GM23338 (cell line): ENCODE measurements around the gene NTF3. TPM values are rescaled to one million over a fixed set of nuclear protein-coding genes. Genes with fewer than 3 reads are reported as not detected.
A peak's percentile ranks its signal among the peaks of the same experiment; 100 is the strongest.
"Not testable (repeated sequence)": the region's sequence is repeated elsewhere in the genome, so short reads cannot be mapped to it uniquely, and the experiment has no call there.

Source experiments
- ATAC-seq: fragments of 200-7000 bp; cut with Tn5 transposase; 3 replicates; pipeline ENCODE4 v1.9.1; 2020
- DNase-seq: peaks from one replicate; pipeline ENCODE4 v3.0.0-alpha.2; 2015; ENCODE audit warnings: low spot score
- H2AFZ ChIP-seq: fragments of 200-600 bp; sonication (generic); 2 replicates; pipeline ENCODE4 v1.8.0; 2016; ENCODE audit warnings: antibody characterized with exemption, mild to moderate bottlenecking, moderate library complexity
- H3F3A ChIP-seq: fragments of 200-600 bp; sonication (generic); replicated peaks from 2 replicates; pipeline ENCODE4 v1.8.0; 2017; ENCODE audit warnings: antibody characterized with exemption, mixed run types, low read depth
- H3K27ac ChIP-seq: fragments of 200-600 bp; sonication (generic); 2 replicates; pipeline ENCODE4 v1.6.1; 2016; ENCODE audit warnings: low read depth
- H3K27me3 ChIP-seq: fragments of 200-600 bp; sonication (generic); 2 replicates; pipeline ENCODE4 v1.8.0; 2016; ENCODE audit warnings: mild to moderate bottlenecking, mixed run types, moderate library complexity; ENCODE audit not compliant: insufficient read depth
- H3K36me3 ChIP-seq: fragments of 200-600 bp; sonication (generic); 2 replicates; pipeline ENCODE4 v1.8.0; 2016; ENCODE audit warnings: mild to moderate bottlenecking; ENCODE audit not compliant: insufficient read depth
- H3K4me1 ChIP-seq: fragments of 200-600 bp; sonication (generic); 2 replicates; pipeline ENCODE4 v1.8.0; 2016; ENCODE audit warnings: mild to moderate bottlenecking, moderate library complexity; ENCODE audit not compliant: insufficient read depth
- H3K4me2 ChIP-seq: fragments of 200-600 bp; sonication (generic); 2 replicates; pipeline ENCODE4 v1.7.1; 2017; ENCODE audit warnings: mixed run types
- H3K4me3 ChIP-seq: fragments of 200-600 bp; sonication (generic); 2 replicates; pipeline ENCODE4 v1.6.1; 2016; ENCODE audit warnings: mixed run types
- H3K79me2 ChIP-seq: fragments of 200-600 bp; sonication (generic); replicated peaks from 2 replicates; pipeline ENCODE4 v1.8.0; 2017; ENCODE audit warnings: mild to moderate bottlenecking; ENCODE audit not compliant: insufficient read depth
- H3K9me2 ChIP-seq: fragments of 200-600 bp; sonication (generic); 2 replicates; pipeline ENCODE4 v1.8.0; 2017; ENCODE audit not compliant: insufficient read depth
- H4K20me1 ChIP-seq: fragments of 200-600 bp; sonication (generic); replicated peaks from 2 replicates; pipeline ENCODE4 v1.8.0; 2017; ENCODE audit warnings: mild to moderate bottlenecking; ENCODE audit not compliant: insufficient read depth
- H3K27ac Mint-ChIP-seq: 2 replicates; pipeline ENCODE4 v1.8.0; 2020; ENCODE audit warnings: inconsistent platforms, mild to moderate bottlenecking, moderate library complexity, mixed read lengths
- H3K27me3 Mint-ChIP-seq: 3 replicates; pipeline ENCODE4 v1.8.0; 2022; ENCODE audit warnings: low read depth, mild to moderate bottlenecking, moderate library complexity, mixed read lengths, inconsistent platforms; ENCODE audit not compliant: insufficient read depth, poor library complexity
- H3K36me3 Mint-ChIP-seq: 3 replicates; pipeline ENCODE4 v1.8.0; 2021; ENCODE audit warnings: low read depth, mild to moderate bottlenecking, inconsistent platforms, moderate library complexity, mixed read lengths
- H3K4me1 Mint-ChIP-seq: 3 replicates; pipeline ENCODE4 v1.8.0; 2020; ENCODE audit warnings: mild to moderate bottlenecking, inconsistent platforms, mixed read lengths
- H3K4me3 Mint-ChIP-seq: 3 replicates; pipeline ENCODE4 v1.8.0; 2021; ENCODE audit warnings: moderate library complexity, mild to moderate bottlenecking, inconsistent platforms, mixed read lengths
- H3K9me3 Mint-ChIP-seq: 3 replicates; pipeline ENCODE4 v1.8.0; 2020; ENCODE audit warnings: moderate library complexity, mild to moderate bottlenecking, inconsistent platforms, mixed read lengths
- CREB1 ChIP-seq: fragments of 250-450 bp; sonication (Bioruptor Pico); IDR thresholded peaks from 2 replicates; pipeline ENCODE4 v1.5.0; 2020; ENCODE audit warnings: low read depth, mild to moderate bottlenecking, moderate library complexity
- EZH2phosphoT487 ChIP-seq: fragments of 200-600 bp; sonication (generic); IDR thresholded peaks from one replicate; pipeline ENCODE4 v1.8.1; 2018; ENCODE audit warnings: antibody characterized with exemption; ENCODE audit not compliant: unreplicated experiment
- JUNB ChIP-seq: IDR thresholded peaks from one replicate; pipeline ENCODE4 v1.6.1; 2016; ENCODE audit warnings: antibody characterized with exemption; ENCODE audit not compliant: unreplicated experiment
- POLR2AphosphoS5 ChIP-seq: IDR thresholded peaks from 2 replicates; pipeline ENCODE4 v1.6.1; 2016; ENCODE audit warnings: antibody characterized with exemption, low read depth
- STAT1 ChIP-seq: IDR thresholded peaks from one replicate; pipeline ENCODE4 v1.6.1; 2016; ENCODE audit warnings: antibody characterized with exemption; ENCODE audit not compliant: unreplicated experiment
- polyA plus RNA-seq: library from polyadenylated mRNA; unstranded; fragments of >200 nt; fragmentation: Nextera tagmentation; extraction: Ambion mirVana; gene quantifications from 2 replicates; pipeline ENCODE4 v1.2.1, GENCODE V29; 2016
- total RNA-seq: library from RNA; depleted of rRNA; stranded (reverse); fragments of >200 nt; shearing (Covaris generic); gene quantifications from 2 replicates; pipeline ENCODE4 v1.2.3, GENCODE V29; 2014

Gene NTF3
- total and polyA plus RNA-seq, 2 experiments from 2014 or later: 1.2 TPM; not detected in 1

DNA sequence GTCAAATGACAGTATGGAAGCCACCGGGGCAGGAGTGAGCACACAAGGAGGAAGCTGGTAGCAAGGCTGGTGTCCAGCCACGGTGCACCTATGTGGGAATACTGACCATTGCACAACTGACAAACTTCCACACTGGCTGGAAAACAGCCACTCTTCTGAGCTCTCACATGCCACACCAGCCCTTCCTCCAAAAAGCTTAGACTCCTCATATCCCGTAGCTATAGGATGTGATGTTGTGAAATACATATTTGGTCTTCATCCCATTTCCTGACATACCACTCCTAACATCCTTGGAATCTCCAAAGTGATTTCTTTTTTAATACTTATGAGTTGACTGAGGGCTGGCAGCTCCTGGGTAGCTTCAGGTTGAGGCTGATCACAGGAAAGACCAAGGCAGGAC lies 103.6 kb downstream of the NTF3 start:
- DNase-seq: no peak
- no peak overlapping the region for H3K4me2 ChIP-seq
- H3K79me2 ChIP-seq: no peaks in the 10 kb centered on the region
- ATAC-seq: no peak
- no peak overlapping the region for H3K27ac ChIP-seq
- peaks cover 18% of the 10 kb centered on the region for H3K27me3 Mint-ChIP-seq
- no peaks in the 10 kb centered on the region for H3K27me3 ChIP-seq
- no peak overlapping the region for H3K27ac Mint-ChIP-seq
- no peaks in the 10 kb centered on the region; the same call in 1 of the 2 replicates for H3K36me3 ChIP-seq
- no peak overlapping the region for H3K4me3 ChIP-seq
- TF ChIP-seq CREB1 (no peak), JUNB (no peak), EZH2phosphoT487 (no peak), STAT1 (no peak), POLR2AphosphoS5 (no peak)
- H3K9me3 Mint-ChIP-seq: peaks cover 2% of the 10 kb centered on the region; the same call in 2 of the 3 replicates
- H3F3A ChIP-seq: no peaks in the 10 kb centered on the region
- H4K20me1 ChIP-seq: no peaks in the 10 kb centered on the region
- H2AFZ ChIP-seq: no peak overlapping the region
- H3K4me3 Mint-ChIP-seq: no peak overlapping the region
- peaks cover 8% of the 10 kb centered on the region; the same call in 1 of the 2 replicates for H3K4me1 ChIP-seq
- H3K4me1 Mint-ChIP-seq: peaks cover 15% of the 10 kb centered on the region
- H3K9me2 ChIP-seq: peaks cover 26% of the 10 kb centered on the region
- no peaks in the 10 kb centered on the region for H3K36me3 Mint-ChIP-seq

DNA sequence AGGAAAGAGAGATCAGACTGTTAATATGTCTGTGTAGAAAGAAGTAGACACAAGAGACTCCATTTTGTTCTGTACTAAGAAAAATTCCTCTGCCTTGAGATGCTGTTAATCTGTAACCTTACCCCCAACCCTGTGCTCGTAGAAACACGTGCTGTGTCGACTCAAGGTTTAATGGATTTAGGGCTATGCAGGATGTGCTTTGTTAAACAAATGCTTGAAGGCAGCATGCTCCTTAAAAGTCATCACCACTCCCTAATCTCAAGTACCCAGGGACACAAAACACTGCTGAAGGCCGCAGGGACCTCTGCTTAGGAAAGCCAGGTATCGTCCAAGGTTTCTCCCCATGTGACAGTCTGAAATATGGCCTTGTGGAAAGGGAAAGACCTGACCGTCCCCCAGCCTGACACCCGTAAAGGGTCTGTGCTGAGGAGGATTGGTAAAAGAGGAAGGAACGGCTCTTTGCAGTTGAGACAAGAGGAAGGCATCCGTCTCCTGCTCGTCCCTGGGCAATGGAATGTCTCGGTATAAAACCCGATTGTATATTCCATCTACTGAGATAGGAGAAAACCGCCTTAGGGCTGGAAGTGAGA lies 105.2 kb downstream of the NTF3 start:
- not testable (repeated sequence) for H4K20me1 ChIP-seq, H3K9me3 Mint-ChIP-seq, H3K27ac ChIP-seq, H3K4me3 Mint-ChIP-seq, ATAC-seq, H3K36me3 ChIP-seq, H3K4me1 ChIP-seq, H3K36me3 Mint-ChIP-seq, H3K27me3 ChIP-seq, H3K79me2 ChIP-seq, H3F3A ChIP-seq, H3K4me3 ChIP-seq
- peak overlapping the region; percentile 81; the same call in 1 of the 2 replicates for H2AFZ ChIP-seq
- H3K9me2 ChIP-seq: peaks cover 30% of the 10 kb centered on the region
- Mint-ChIP-seq H3K27ac (peak overlapping the region; percentile 28; the same call in 1 of the 2 replicates), H3K4me1 (peaks cover 15% of the 10 kb centered on the region), H3K27me3 (peaks cover 18% of the 10 kb centered on the region)
- DNase-seq: peak; percentile 40
- peak overlapping the region; percentile 46 for H3K4me2 ChIP-seq

- H3K36me3 Mint-ChIP-seq: no peaks in the 10 kb centered on the region
- H3K4me3 Mint-ChIP-seq: no peak overlapping the region
- Histone ChIP-seq H3K9me2 (peaks cover 30% of the 10 kb centered on the region), H3K36me3 (no peaks in the 10 kb centered on the region; the same call in 1 of the 2 replicates), H3K4me2 (peak overlapping the region; percentile 3; the same call in 1 of the 2 replicates), H2AFZ (peak overlapping the region; percentile 66; the same call in 1 of the 2 replicates), H3K27ac (no peak overlapping the region), H3K27me3 (no peaks in the 10 kb centered on the region), H3K79me2 (no peaks in the 10 kb centered on the region), H4K20me1 (no peaks in the 10 kb centered on the region), H3K4me3 (no peak overlapping the region), H3K4me1 (peaks cover 8% of the 10 kb centered on the region; the same call in 1 of the 2 replicates), H3F3A (no peaks in the 10 kb centered on the region)
- H3K27me3 Mint-ChIP-seq: peaks cover 18% of the 10 kb centered on the region
- ATAC-seq: peak; percentile 29; the same call in 2 of the 3 replicates
- H3K27ac Mint-ChIP-seq: no peak overlapping the region
- DNase-seq: no peak
- peaks cover 2% of the 10 kb centered on the region; the same call in 2 of the 3 replicates for H3K9me3 Mint-ChIP-seq
- TF ChIP-seq POLR2AphosphoS5: no peak
- peaks cover 15% of the 10 kb centered on the region for H3K4me1 Mint-ChIP-seq
Measured at GRCh38 chr12:5537771-5538170, 105.9 kb downstream of the NTF3 start.
